Vagina (tissue), 2 donors: ENCODE measurements around the gene TUT4.

Experiments
- POLR2A ChIP-seq, 2 donors: fragments of 450-650 bp; IDR thresholded peaks; one replicate each; pipeline ENCODE4 v1.6.1; 2017; ENCODE audit warnings: antibody characterized with exemption in 2 of 2, mild to moderate bottlenecking in 2 of 2, moderate library complexity in 2 of 2
- TF ChIP-seq, protein P1 (sequence below), 3 experiments: fragments of 450-650 bp in 2 of 3; fragments of 200-600 bp in 1 of 3; sonication (generic) in 1 of 3; IDR thresholded peaks; one replicate each; pipeline ENCODE4 v1.5.1; 2017 to 2019; ENCODE audit warnings: antibody characterized with exemption in 3 of 3, mild to moderate bottlenecking in 2 of 3, moderate library complexity in 2 of 3

DNA sequence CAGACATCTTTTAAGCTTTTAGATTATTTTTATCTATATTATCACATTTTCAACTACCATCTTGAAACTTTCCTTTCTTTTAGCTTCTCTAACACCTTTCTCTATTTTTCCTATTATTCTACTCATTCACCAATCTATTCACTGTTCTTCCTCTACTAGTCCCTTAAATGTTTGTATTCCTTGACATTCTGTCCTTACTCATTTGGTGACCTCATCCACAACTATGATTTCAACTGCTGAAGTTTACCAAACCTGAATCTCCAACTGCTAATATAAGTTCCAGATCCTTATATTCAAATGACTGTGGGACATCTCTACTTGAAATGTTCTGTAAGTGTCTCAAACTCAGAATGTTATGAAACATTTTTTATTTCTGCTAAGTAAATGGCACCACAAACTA is 49.2 kb downstream of the TUT4 start:
- TF ChIP-seq, protein P1, sequence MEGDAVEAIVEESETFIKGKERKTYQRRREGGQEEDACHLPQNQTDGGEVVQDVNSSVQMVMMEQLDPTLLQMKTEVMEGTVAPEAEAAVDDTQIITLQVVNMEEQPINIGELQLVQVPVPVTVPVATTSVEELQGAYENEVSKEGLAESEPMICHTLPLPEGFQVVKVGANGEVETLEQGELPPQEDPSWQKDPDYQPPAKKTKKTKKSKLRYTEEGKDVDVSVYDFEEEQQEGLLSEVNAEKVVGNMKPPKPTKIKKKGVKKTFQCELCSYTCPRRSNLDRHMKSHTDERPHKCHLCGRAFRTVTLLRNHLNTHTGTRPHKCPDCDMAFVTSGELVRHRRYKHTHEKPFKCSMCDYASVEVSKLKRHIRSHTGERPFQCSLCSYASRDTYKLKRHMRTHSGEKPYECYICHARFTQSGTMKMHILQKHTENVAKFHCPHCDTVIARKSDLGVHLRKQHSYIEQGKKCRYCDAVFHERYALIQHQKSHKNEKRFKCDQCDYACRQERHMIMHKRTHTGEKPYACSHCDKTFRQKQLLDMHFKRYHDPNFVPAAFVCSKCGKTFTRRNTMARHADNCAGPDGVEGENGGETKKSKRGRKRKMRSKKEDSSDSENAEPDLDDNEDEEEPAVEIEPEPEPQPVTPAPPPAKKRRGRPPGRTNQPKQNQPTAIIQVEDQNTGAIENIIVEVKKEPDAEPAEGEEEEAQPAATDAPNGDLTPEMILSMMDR (IDR thresholded peaks at IDR 0.05) = no peak
- no peak for TF ChIP-seq POLR2A (IDR thresholded peaks at IDR 0.05)
